Ammon's horn (tissue), 1 donor: ENCODE data around the gene ZNF14.
"Not testable (repeated sequence)": the region's sequence is repeated elsewhere in the genome, so short reads cannot be mapped to it uniquely, and the experiment has no call there.

Source experiments
- DNase-seq: peaks from one replicate; pipeline ENCODE4 v3.0.0-alpha.2; 2016; ENCODE audit warnings: low spot score

Gene ZNF14

DNA sequence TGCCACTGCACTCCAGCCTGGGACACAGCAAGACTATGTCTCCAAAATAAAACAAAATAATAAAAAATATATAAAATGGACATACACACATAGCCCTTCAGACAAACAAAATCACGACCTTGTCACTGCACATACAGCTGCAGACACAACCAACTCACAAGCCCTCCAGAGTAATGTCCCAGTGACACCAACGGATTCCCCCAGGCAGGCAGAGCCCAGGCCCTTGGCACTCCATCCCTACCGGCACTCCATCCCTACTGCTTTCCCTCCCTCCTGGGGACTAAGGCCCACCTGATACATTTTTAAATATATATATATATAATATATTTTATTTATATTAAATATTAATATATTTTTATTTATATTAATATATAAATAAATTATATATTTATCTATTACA lies 45.8 kb downstream of the ZNF14 start:
- DNase-seq = no peak

DNA sequence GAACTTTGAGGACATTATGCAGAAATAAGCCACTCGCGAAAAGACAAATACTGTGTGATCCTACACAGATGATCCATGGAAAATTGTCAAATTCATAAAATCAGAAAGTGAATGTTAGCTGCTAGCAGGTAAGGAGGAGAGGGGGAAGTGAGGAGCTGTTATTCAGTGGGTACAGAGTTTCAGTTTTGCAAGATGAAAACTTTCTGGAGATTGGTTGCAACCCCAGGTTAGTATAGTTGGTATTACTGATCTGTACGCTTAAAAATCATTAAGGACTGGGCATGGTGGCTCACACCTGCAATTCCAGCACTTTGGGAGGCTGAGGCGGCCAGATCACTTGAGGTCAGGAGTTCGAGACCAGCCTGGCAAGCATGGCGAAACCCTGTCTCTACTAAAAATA lies 46.3 kb downstream of the ZNF14 start:
- DNase-seq = no peak

DNA sequence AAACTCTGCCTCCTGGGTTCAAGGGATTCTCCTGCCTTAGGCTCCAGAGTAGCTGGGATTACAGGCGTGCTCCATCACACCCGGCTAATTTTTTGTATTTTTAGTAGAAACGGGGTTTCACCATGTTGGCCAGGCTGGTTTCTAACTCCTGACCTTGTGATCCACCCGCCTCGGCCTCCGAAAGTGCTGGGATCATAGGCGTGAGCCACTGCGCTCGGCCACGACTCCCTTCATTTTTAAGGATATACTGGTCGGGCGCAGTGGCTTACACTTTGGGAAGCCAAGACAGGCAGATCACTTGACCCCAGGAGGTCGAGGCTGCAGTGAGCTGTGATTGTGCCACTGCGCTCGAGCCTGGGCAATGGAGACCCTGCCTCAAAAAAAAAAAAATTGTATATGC lies 46.8 kb downstream of the ZNF14 start:
- not testable (repeated sequence) for DNase-seq

DNA sequence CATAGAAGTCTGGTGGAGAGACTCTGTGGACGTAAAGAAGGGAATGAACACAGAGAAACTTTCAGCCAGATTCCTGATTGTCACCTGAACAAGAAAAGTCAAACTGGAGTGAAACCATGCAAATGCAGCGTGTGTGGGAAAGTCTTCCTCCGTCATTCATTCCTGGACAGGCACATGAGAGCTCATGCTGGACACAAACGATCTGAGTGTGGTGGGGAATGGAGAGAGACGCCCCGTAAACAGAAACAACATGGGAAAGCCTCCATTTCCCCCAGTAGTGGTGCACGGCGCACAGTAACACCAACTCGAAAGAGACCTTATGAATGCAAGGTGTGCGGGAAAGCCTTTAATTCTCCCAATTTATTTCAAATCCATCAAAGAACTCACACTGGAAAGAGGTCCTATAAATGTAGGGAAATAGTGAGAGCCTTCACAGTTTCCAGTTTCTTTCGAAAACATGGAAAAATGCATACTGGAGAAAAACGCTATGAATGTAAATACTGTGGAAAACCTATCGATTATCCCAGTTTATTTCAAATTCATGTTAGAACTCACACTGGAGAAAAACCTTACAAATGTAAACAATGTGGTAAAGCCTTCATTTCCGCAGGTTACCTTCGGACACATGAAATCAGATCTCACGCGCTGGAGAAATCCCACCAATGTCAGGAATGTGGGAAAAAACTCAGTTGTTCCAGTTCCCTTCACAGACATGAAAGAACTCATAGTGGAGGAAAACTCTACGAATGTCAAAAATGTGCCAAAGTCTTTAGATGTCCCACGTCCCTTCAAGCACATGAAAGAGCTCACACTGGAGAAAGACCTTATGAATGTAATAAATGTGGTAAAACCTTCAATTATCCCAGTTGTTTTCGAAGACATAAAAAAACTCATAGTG lies 53.5 kb downstream of the ZNF14 start:
- DNase-seq = no peak

DNA sequence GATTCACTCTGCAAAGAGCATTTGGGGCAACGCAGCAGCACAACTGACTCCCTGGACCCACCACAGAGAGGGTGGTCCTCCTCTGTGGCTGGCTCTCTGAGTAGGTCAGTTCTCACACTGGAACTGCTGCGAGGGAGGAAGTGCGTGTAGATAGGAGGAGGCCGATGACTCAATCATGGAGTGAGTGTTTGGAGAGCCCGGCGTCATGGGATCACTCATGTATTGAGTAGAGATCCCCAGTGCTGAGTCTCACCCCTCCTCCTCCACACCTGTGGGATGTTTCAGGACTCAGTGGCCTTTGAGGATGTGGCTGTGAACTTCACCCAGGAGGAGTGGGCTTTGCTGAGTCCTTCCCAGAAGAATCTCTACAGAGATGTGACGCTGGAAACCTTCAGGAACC lies 55.3 kb downstream of the ZNF14 start:
- DNase-seq = no peak

DNA sequence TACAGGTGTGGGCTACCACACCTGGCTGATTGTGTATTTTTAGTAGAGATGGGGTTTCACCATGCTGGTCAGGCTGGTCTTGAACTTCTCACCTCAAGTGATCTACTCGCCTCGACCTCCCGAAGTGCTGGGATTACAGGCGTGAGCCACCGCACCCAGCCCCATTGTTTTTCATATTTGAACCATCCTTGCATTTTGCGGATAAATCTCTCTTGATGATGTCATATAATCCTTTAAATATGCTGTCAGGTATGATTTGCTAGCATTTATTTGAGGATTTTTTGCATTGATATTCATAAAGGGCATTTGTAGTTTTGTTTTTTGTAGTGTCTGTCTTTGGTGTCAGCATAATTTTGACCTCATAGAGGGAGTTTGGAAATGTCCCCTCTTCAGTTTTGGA lies 58.6 kb downstream of the ZNF14 start:
- DNase-seq = no peak

DNA sequence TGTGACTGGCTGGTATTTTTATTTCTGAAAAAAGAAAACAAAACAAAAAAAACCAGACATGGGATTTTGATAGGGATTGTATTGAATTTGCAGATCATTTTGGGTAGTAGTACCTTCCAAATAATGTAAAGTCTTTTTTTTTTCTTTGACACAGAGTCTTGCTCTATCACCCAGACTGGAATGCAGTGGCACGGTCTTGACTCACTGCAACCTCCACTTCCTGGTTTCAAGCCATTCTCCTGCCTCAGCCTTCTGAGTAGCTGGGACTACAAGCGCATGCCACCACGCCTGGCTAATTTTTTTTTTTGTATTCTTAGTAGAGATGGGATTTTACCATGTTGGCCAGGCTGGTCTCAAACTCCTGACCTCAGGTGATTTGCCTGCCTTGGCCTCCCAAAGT lies 60.1 kb downstream of the ZNF14 start:
- no peak for DNase-seq

DNA sequence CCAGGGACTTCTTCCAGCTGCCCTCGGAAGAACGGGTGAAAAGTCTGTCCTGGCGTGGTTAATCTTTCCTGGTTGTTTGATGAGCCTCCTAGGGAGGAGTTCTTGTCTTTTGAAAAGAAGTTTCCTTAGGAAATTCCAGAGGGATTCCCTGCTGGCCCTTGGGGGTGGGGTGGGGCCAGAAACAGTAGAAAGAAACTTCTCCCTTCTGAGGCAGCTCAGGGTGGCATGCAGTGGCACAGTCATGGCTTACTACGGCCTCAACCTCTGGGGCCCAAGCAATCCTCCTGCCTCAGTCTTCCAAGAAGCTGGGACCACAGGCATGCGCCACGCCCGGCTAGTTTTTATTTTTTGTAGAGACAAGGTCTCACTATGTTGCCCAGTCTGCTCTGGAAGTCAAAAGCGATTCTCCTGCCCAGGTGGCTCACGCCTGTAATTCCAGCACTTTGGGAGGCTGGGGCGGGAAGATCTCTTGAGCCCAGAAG lies 62.8 kb downstream of the ZNF14 start:
- DNase-seq = peak; percentile 1

DNA sequence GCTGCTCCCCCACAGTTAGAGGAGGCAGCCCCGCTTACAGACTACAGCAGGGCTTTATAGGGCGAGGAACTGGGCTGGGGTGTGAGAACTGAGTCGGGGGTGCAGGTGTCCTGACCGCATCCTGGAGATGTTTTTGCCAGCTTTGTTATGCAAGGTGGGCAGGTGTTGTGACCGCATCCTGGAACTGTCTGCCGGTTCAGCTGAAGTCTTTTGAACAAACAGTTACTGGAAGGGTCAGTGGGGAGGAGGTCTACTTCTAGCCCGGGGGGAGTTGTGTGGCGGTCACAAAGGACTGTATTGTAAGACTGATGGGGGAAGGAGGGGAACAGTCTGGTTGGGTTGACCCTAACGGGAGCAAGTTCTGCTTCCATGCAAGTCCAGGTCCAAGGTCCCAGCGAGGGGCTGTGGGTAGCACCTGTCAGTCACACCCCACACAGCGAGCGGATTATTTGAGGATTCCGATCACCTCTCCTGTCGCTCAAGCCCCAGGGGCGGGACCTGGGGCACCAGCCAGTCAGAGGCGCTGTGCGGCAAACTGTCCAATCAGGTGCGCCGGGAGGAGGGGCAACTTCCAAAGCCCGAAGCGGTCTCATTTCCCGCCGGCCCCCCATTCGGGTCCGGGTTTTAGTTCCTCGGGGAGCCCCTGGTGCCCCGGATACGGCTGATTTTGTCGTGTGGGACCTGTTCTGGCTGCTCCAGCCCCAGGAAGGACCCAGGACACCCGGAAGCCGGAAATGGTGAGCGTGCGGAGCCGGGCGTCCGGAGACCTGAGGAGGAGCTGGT lies 64.5 kb downstream of the ZNF14 start, which contains the start of gene ZNF101:
ZNF101 (plus strand) TSS at position 610 of the 783 bp plus-strand sequence; CDS start at position 735, 125 bp downstream.
- DNase-seq = peak; percentile 97

DNA sequence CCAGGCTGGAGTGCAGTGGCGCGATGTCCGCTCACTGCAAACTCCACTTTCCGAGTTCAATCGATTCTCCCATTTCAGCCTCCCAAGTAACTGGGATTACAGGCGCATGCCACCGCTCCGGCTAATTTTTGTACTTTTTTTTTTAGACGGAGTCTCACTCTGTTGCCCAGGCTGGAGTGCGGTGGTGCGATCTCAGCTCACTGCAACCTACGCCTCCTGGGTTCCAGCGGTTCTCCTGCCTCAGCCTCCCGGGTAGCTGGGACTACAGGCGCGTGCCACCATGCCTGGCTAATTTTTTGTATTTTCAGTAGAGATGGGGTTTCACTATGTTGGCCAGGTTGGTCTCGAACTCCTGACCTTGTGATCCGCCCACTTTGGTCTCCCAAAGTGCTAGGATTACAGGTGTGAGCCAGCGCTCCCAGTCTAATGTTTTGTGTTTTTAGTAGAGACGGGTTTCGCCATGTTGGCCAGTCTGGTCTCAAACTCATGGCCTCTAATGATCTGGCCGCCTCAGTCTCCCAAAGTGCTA lies 67.4 kb downstream of the ZNF14 start:
- DNase-seq = not testable (repeated sequence)

DNA sequence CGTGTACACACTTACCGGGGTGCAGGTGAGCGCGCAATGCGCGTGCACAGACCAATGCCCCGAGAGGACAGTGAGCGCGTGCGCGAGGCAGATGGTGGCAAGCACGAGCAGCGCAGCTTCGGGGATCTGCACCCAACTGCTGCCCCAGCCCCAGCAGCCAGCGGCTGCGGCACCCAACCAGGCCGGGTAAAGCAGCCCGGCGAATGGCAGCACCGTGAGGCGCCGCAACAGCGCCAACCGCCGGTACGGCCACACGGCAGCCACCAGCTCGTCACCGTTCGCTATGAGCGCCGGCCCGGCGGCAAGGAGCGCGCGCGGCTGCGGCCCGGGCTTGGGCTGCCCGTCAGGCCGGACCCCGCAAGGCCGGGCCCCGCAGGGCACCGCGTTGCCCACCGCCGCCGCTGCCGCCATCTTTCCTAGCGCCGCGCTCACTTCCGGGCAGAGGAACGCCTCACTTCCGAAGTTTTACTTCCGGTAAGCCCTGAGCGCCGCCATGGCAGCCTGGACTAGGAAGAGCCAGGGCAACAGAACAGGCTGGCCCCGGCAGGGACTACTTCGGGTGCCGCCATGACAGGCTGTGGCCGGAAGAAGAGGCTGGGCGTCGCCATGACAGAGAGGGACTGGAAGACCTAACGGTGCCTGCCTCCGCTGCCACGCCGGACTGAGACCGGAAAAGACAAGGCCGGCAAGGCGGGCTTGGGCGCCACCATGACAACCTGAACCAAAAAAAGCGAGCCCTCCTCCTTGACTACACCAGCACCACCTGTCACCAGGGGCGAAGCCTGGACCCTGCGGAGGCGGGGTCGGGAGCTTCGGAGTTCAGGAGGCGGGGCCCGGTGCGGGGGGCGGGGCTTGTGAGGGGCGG lies 69.4 kb downstream of the ZNF14 start, which contains the start of gene ATP13A1:
ATP13A1 (minus strand) TSS at position 421 of the 865 bp plus-strand sequence; CDS start at position 411, 10 bp downstream.
- DNase-seq = peak; percentile 99

DNA sequence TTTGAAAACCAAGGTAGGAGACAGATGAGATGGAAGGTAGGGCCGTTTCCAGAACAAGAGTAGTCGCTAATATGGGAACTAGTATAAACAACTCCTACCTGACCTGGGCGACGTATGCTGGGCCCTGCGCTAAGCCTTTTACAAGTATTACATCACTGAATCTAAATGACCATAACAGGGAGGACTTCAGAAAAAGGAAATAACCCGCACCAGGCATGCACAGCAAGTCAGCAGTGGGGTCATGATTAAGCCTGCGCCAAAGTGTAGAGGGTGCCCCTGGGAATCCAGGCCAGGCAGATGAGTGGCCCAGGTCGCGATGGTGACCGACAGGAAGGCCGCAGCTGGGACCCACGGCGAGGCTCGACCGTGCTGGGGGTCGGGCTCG lies 70.0 kb downstream of the ZNF14 start:
- DNase-seq = peak; percentile 1

DNA sequence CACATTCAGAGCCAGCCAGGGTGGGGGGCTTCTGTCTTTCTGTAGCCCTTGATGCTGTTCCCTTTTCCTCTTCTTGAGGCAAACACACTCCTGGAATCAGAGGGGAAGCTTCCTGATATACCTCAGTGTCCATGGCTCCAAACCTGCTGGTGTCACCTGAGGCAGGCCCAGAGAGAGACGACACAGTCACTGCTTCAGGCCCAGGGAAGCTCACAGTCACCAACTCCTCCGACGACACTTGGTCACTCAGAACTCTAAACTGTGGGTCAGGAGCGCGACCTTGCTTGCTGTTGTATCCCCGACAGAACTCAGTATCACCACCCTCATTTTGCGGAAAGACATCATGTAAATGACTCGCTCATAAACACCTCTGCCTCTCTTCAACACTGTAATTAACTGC lies 70.6 kb downstream of the ZNF14 start:
- peak; percentile 2 for DNase-seq

DNA sequence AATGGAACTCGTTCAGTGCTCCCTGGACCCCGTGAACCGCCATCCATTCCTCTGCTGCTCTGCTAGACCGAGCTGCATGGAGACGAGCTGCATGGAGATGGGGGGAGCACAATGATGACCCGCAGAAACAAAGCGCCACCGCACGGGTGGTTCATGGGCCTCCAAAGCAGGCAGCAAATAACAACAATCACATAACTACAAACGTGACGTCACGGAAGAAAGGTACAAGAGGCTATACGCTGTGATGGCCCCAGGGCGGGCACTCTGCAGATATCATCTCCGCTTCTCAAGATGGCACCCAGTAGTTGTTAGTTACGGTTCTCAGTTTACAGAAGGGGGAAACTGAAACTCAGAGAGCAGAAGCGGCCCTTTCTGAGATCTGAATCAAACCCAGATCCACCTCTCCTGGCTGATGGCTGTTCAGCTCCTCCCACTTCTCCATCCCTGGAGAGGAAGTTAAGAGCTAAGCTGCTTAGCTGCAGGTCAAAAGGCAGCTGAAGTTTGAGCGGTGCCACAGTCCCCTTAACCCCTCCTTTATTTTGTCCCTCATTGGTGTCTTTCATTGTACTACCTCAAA lies 71.1 kb downstream of the ZNF14 start:
- peak; percentile 53 for DNase-seq

DNA sequence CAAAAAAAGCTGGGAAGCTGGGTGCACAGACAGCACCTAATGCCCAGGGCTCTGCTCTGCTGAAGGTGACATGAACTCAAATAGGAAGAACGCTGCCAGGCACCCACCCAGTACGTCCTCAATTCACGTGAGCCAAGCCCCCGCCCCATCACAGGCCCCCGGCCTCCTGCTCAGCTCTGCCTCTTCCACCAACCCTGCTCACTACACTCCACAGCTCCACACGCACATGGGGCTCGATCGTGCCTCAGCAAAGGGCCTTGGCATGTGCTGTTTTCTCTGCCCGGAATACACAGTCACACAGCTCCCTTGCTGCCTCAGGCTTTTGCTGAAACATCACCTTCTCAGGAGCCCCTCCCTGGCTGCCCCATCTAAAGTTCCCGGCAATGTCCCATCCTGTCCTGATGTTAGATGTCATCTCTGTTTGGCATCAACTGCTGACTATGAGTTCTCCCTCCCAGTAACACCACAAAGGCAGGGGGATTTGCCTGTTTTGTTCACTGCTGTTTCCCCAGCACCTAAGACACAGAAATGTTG lies 71.7 kb downstream of the ZNF14 start:
- DNase-seq = peak; percentile 2
